Measurements from ENCODE around the gene GPR39.

The GPR39 gene

GRCh38 chr2:132573444-132574007, 156.9 kb downstream of the GPR39 start:
- no peak for DNase-seq

- peak; percentile 13 for DNase-seq
Measured at GRCh38 chr2:132577686-132578085, 161.1 kb downstream of the GPR39 start.

- DNase-seq: no peak
Measured at GRCh38 chr2:132581591-132581990, 165.0 kb downstream of the GPR39 start.

GRCh38 chr2:132581991-132582738, 165.6 kb downstream of the GPR39 start:
- no peak for DNase-seq

GRCh38 chr2:132583666-132584360, 167.2 kb downstream of the GPR39 start:
- no peak for DNase-seq

- no peak for DNase-seq
Measured at GRCh38 chr2:132584976-132585817, 168.6 kb downstream of the GPR39 start.

GRCh38 chr2:132586101-132586511, 169.5 kb downstream of the GPR39 start:
- no peak for DNase-seq

- no peak for DNase-seq
Measured at GRCh38 chr2:132586835-132587234, 170.2 kb downstream of the GPR39 start.

GRCh38 chr2:132588576-132588975, 172.0 kb downstream of the GPR39 start:
- DNase-seq: no peak

GRCh38 chr2:132589111-132589830, 172.7 kb downstream of the GPR39 start:
- peak; percentile 21 for DNase-seq

GRCh38 chr2:132589966-132590365, 173.4 kb downstream of the GPR39 start:
- no peak for DNase-seq

- no peak for DNase-seq
Measured at GRCh38 chr2:132593171-132593570, 176.6 kb downstream of the GPR39 start.

GRCh38 chr2:132595186-132595585, 178.6 kb downstream of the GPR39 start:
- no peak for DNase-seq

GRCh38 chr2:132595693-132596092, 179.1 kb downstream of the GPR39 start:
- DNase-seq: no peak

GRCh38 chr2:132597166-132597565, 180.6 kb downstream of the GPR39 start:
- DNase-seq: no peak

GRCh38 chr2:132597831-132598230, 181.2 kb downstream of the GPR39 start:
- no peak for DNase-seq

- DNase-seq: no peak
Measured at GRCh38 chr2:132598536-132598935, 181.9 kb downstream of the GPR39 start.

- no peak for DNase-seq
Measured at GRCh38 chr2:132599556-132599955, 183.0 kb downstream of the GPR39 start.

GRCh38 chr2:132604561-132604960, 188.0 kb downstream of the GPR39 start:
- DNase-seq: no peak

- no peak for DNase-seq
Measured at GRCh38 chr2:132605236-132606180, 188.9 kb downstream of the GPR39 start.

- DNase-seq: no peak
Measured at GRCh38 chr2:132606649-132607048, 190.0 kb downstream of the GPR39 start.

All from midbrain (tissue), 1 donor.